Measurements from ENCODE around the gene PHLPP1.
A peak's percentile ranks its signal among the peaks of the same experiment; 100 is the strongest.

PHLPP1 gene

GRCh38 chr18:62710417-62710816, 4.9 kb upstream of the PHLPP1 start:
- TF ChIP-seq GLIS3 (CRISPR knock-in tag; IDR thresholded peaks at IDR 0.05): no peak
- TF ChIP-seq ZNF565 (CRISPR knock-in tag; conservative IDR thresholded peaks at IDR 0.05; ENCODE audit: low read depth): no peak
- no peak for TF ChIP-seq CREB5 (CRISPR knock-in tag; IDR thresholded peaks at IDR 0.05; ENCODE audit: low read depth)
- peak; percentile 44 for TF ChIP-seq ISL1 (CRISPR knock-in tag; IDR thresholded peaks at IDR 0.05)
- TF ChIP-seq CSDC2 (CRISPR knock-in tag; IDR thresholded peaks at IDR 0.05): no peak
- TF ChIP-seq ZNF70 (CRISPR knock-in tag; IDR thresholded peaks at IDR 0.05): no peak
- no peak for ATAC-seq

- no peak for TF ChIP-seq CSRNP3 (CRISPR knock-in tag; IDR thresholded peaks at IDR 0.05)
- TF ChIP-seq PPARA (CRISPR knock-in tag; IDR thresholded peaks at IDR 0.05; ENCODE audit: borderline replicate concordance): no peak
- TF ChIP-seq ISL1 (CRISPR knock-in tag; IDR thresholded peaks at IDR 0.05): no peak
- TF ChIP-seq CREB5 (CRISPR knock-in tag; IDR thresholded peaks at IDR 0.05; ENCODE audit: low read depth): no peak
- no peak for TF ChIP-seq BACH2 (CRISPR knock-in tag; IDR thresholded peaks at IDR 0.05; ENCODE audit: borderline replicate concordance)
- TF ChIP-seq PATZ1 (CRISPR knock-in tag; IDR thresholded peaks at IDR 0.05; ENCODE audit: borderline replicate concordance): no peak
- no peak for TF ChIP-seq ZC3H10 (CRISPR knock-in tag; IDR thresholded peaks at IDR 0.05)
- no peak for TF ChIP-seq GLIS3 (CRISPR knock-in tag; IDR thresholded peaks at IDR 0.05)
- TF ChIP-seq ZNF8 (CRISPR knock-in tag; IDR thresholded peaks at IDR 0.05): no peak
- TF ChIP-seq CSDC2 (CRISPR knock-in tag; IDR thresholded peaks at IDR 0.05): no peak
- no peak for TF ChIP-seq ARNTL (CRISPR knock-in tag; IDR thresholded peaks at IDR 0.05; ENCODE audit: borderline replicate concordance, low read depth)
- no peak for ATAC-seq
Observed at GRCh38 chr18:62711781-62712180, 3.6 kb upstream of the PHLPP1 start.

- no peak for TF ChIP-seq TOX (CRISPR knock-in tag; IDR thresholded peaks at IDR 0.05; ENCODE audit: borderline replicate concordance)
- ATAC-seq: no peak
Observed at GRCh38 chr18:62713651-62714247, 1.6 kb upstream of the PHLPP1 start.

- TF ChIP-seq PATZ1 (CRISPR knock-in tag; IDR thresholded peaks at IDR 0.05; ENCODE audit: borderline replicate concordance) (no peak), POU6F1 (CRISPR knock-in tag; IDR thresholded peaks at IDR 0.05; ENCODE audit: borderline replicate concordance, low read depth) (no peak), ZNF8 (CRISPR knock-in tag; IDR thresholded peaks at IDR 0.05) (no peak), TCF4 (CRISPR knock-in tag; IDR thresholded peaks at IDR 0.05; ENCODE audit: borderline replicate concordance) (no peak), ZC3H10 (CRISPR knock-in tag; IDR thresholded peaks at IDR 0.05) (no peak), ZFP30 (CRISPR knock-in tag; IDR thresholded peaks at IDR 0.05) (no peak), OSR1 (CRISPR knock-in tag; IDR thresholded peaks at IDR 0.05) (no peak), SNAI2 (CRISPR knock-in tag; IDR thresholded peaks at IDR 0.05) (no peak), ESRRG (CRISPR knock-in tag; IDR thresholded peaks at IDR 0.05) (no peak), TOX (CRISPR knock-in tag; IDR thresholded peaks at IDR 0.05; ENCODE audit: borderline replicate concordance) (no peak), RARB (CRISPR knock-in tag; IDR thresholded peaks at IDR 0.05) (no peak), ZNF565 (CRISPR knock-in tag; conservative IDR thresholded peaks at IDR 0.05; ENCODE audit: low read depth) (no peak)
- ATAC-seq: peak; percentile 97
Observed at GRCh38 chr18:62714671-62715435, 488 bp upstream of the PHLPP1 start.

Measured in SK-N-SH treated with all-trans-retinoic acid at 6 μM for 48 hours (cell line).